ENCODE results near the gene SCN4A.

DNA sequence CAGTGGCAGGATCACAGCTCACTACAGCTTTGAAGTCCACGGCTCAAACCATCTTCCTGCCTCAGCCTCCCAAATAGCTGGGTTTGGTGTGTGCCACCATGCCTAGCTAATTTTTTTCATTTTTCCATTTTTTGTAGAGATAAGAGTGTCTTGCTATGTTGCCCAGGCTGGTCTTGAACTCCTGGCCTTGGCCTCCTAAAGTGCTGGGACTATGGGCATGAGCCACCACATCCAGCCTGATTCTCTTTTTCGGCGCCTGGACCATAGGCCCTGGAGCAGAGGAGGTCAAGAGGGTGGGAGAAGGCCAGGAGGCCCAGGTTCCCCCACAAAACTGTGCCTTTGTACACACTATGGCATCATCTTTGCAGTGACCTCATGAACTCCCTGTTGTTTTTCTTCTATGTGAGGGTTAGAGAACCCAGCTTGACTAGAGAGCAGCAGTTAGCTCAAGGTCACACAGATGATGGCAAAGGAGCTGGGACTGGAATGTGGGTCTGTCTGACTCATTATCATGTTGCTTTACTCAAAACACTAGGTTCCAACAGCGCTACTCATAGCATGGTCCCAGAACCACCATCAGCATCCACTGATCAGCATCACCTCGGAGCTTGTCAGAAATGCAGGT lies 16.3 kb downstream of the SCN4A start:
- TF ChIP-seq YY1 (IDR thresholded peaks at IDR 0.05; ENCODE audit: insufficient read depth, insufficient read length) (no peak), ZNF274 (IDR thresholded peaks at IDR 0.05; ENCODE audit: low read depth, low read length) (no peak)
